ENCODE results near the gene CADPS.
A peak's percentile ranks its signal among the peaks of the same experiment; 100 is the strongest.

Gene CADPS

GRCh38 chr3:62823461-62824050 is 51.7 kb downstream of the CADPS start:
- Histone ChIP-seq H3K9ac (ENCODE audit: low read length) (peak overlapping the region; percentile 80), H3K9me3 (ENCODE audit: low read length) (no peaks in the 10 kb centered on the region), H3K4me1 (ENCODE audit: insufficient read depth, low read length, severe bottlenecking) (peaks cover 97% of the 10 kb centered on the region), H3K4me3 (ENCODE audit: low read depth, low read length, poor library complexity, severe bottlenecking) (peak overlapping the region; percentile 64), H3K27me3 (ENCODE audit: insufficient read depth, low read length) (no peaks in the 10 kb centered on the region), H3F3A (ENCODE audit: insufficient read depth, low read length) (no peaks in the 10 kb centered on the region), H4K20me1 (ENCODE audit: insufficient read depth, low read length) (no peaks in the 10 kb centered on the region), H2AFZ (ENCODE audit: low read length) (no peak overlapping the region), H3K27ac (ENCODE audit: low read depth, low read length, poor library complexity, severe bottlenecking) (peak overlapping the region; percentile 98), H3K79me2 (ENCODE audit: insufficient read depth, low read length) (peaks cover 20% of the 10 kb centered on the region; the same call in 1 of the 2 replicates), H3K36me3 (ENCODE audit: insufficient read depth, low read length) (no peaks in the 10 kb centered on the region), H3K9me2 (ENCODE audit: low read depth, low read length) (no peaks in the 10 kb centered on the region), H3K4me2 (ENCODE audit: low read length) (peak overlapping the region; percentile 94)
- no peak for TF ChIP-seq EZH2 (IDR thresholded peaks at IDR 0.05; ENCODE audit: borderline replicate concordance, low read length)
- TF ChIP-seq CTCF (IDR thresholded peaks at IDR 0.05; ENCODE audit: low read length), result no peak

GRCh38 chr3:62822905-62823304 is 52.3 kb downstream of the CADPS start:
- Histone ChIP-seq H3K27me3 (ENCODE audit: insufficient read depth, low read length) (no peaks in the 10 kb centered on the region), H3K4me2 (ENCODE audit: low read length) (peak overlapping the region; percentile 94), H3K9me3 (ENCODE audit: low read length) (no peaks in the 10 kb centered on the region), H3K36me3 (ENCODE audit: insufficient read depth, low read length) (no peaks in the 10 kb centered on the region), H3K9me2 (ENCODE audit: low read depth, low read length) (no peaks in the 10 kb centered on the region), H3K79me2 (ENCODE audit: insufficient read depth, low read length) (peaks cover 17% of the 10 kb centered on the region; the same call in 1 of the 2 replicates), H3K4me1 (ENCODE audit: insufficient read depth, low read length, severe bottlenecking) (peaks cover 98% of the 10 kb centered on the region), H2AFZ (ENCODE audit: low read length) (no peak overlapping the region), H3F3A (ENCODE audit: insufficient read depth, low read length) (0 out of 2 replicates have a peak, but pooled peaks cover 3% of the 10 kb centered on the region), H4K20me1 (ENCODE audit: insufficient read depth, low read length) (no peaks in the 10 kb centered on the region), H3K9ac (ENCODE audit: low read length) (peak overlapping the region; percentile 80), H3K27ac (ENCODE audit: low read depth, low read length, poor library complexity, severe bottlenecking) (peak overlapping the region; percentile 98), H3K4me3 (ENCODE audit: low read depth, low read length, poor library complexity, severe bottlenecking) (peak overlapping the region; percentile 64)
- no peak for TF ChIP-seq CTCF (IDR thresholded peaks at IDR 0.05; ENCODE audit: low read length)
- no peak for TF ChIP-seq EZH2 (IDR thresholded peaks at IDR 0.05; ENCODE audit: borderline replicate concordance, low read length)

- Histone ChIP-seq H3K4me3 (ENCODE audit: low read depth, low read length, poor library complexity, severe bottlenecking) (peak overlapping the region; percentile 24), H3K9me2 (ENCODE audit: low read depth, low read length) (no peaks in the 10 kb centered on the region), H3F3A (ENCODE audit: insufficient read depth, low read length) (0 out of 2 replicates have a peak, but pooled peaks cover 9% of the 10 kb centered on the region), H4K20me1 (ENCODE audit: insufficient read depth, low read length) (no peaks in the 10 kb centered on the region), H3K9me3 (ENCODE audit: low read length) (no peaks in the 10 kb centered on the region), H3K4me1 (ENCODE audit: insufficient read depth, low read length, severe bottlenecking) (peaks cover 96% of the 10 kb centered on the region), H3K27ac (ENCODE audit: low read depth, low read length, poor library complexity, severe bottlenecking) (peak overlapping the region; percentile 98), H2AFZ (ENCODE audit: low read length) (no peak overlapping the region), H3K27me3 (ENCODE audit: insufficient read depth, low read length) (no peaks in the 10 kb centered on the region), H3K9ac (ENCODE audit: low read length) (peak overlapping the region; percentile 64), H3K4me2 (ENCODE audit: low read length) (peak overlapping the region; percentile 53), H3K79me2 (ENCODE audit: insufficient read depth, low read length) (no peaks in the 10 kb centered on the region), H3K36me3 (ENCODE audit: insufficient read depth, low read length) (no peaks in the 10 kb centered on the region)
- TF ChIP-seq EZH2 (IDR thresholded peaks at IDR 0.05; ENCODE audit: borderline replicate concordance, low read length), result no peak
- TF ChIP-seq CTCF (IDR thresholded peaks at IDR 0.05; ENCODE audit: low read length), result no peak
Observed at GRCh38 chr3:62818347-62818746, 56.9 kb downstream of the CADPS start.

Measured in OCI-LY1 (cell line).